Measurements from ENCODE around the gene SEMA6B. TPM values are rescaled to one million over a fixed set of nuclear protein-coding genes. Genes with fewer than 3 reads are reported as not detected.

SEMA6B gene
- total and polyA plus RNA-seq, 2 of the 8 experiments (the other 6 are each of a cell fraction or from before 2014, with no cell fraction given): 31.3 to 54.4 TPM

GRCh38 chr19:4541114-4541805 is 18.2 kb downstream of the SEMA6B start:
- no peak overlapping the region for H3K27ac ChIP-seq (ENCODE audit: low read depth, low read length)
- no peak overlapping the region for H4K5ac ChIP-seq (ENCODE audit: insufficient read length, low read depth, low read length)
- no peak overlapping the region for H2AFZ ChIP-seq (ENCODE audit: low read length)
- no peaks in the 10 kb centered on the region for H3K79me1 ChIP-seq (ENCODE audit: low read depth, low read length)
- H3K79me2 ChIP-seq (ENCODE audit: control insufficient read depth in 1 of 2, insufficient read depth in 2 of 2, low read length in 2 of 2): no peaks in the 10 kb centered on the region
- H3K27me3 ChIP-seq (replicated peaks in 1 of 4; ENCODE audit: control insufficient read depth in 3 of 4, extremely low read depth in 1 of 4, insufficient read depth in 3 of 4, low read length in 3 of 4): peaks cover 0 to 3% (median 2%) of the 10 kb centered on the region in 4 experiments; a peak in 2 of 7 replicates
- no peak overlapping the region for H4K91ac ChIP-seq (replicated peaks; ENCODE audit: insufficient read length, low read length)
- H3K23ac ChIP-seq (ENCODE audit: insufficient read length): no peak overlapping the region
- no peak for DNase-seq (ENCODE audit: low read depth in 1 of 2, low spot score in 2 of 2)
- POLR2A ChIA-PET (ENCODE audit: partially characterized antibody): interaction anchor here (0.5 to 1.2 kb wide), 2 partner anchors 105 to 110 kb away, joined by 3 read pairs; no protein-coding TSS in a partner anchor
- no peaks in the 10 kb centered on the region for H4K20me1 ChIP-seq (replicated peaks in 1 of 2; ENCODE audit: control insufficient read depth in 1 of 2, insufficient read depth in 2 of 2, low read length in 2 of 2)
- FAIRE-seq: no peak
- no peak overlapping the region for H2AK5ac ChIP-seq (ENCODE audit: low read depth, low read length)
- H3K4ac ChIP-seq (replicated peaks; ENCODE audit: insufficient read length, low read depth, low read length): no peak overlapping the region
- H3K36me3 ChIP-seq (ENCODE audit: control insufficient read depth in 2 of 4, insufficient read depth in 4 of 4, low read length in 3 of 4): peaks cover 0 to 10% (median 0%) of the 10 kb centered on the region in 4 experiments; a peak in 2 of 8 replicates
- no peaks in the 10 kb centered on the region; a peak in 1 of 4 replicates for H3K9me3 ChIP-seq (ENCODE audit: insufficient read depth in 2 of 2, low read depth in 1 of 2, low read length in 1 of 2)
- no peak overlapping the region for H2BK5ac ChIP-seq (ENCODE audit: low read depth, low read length)
- no peak overlapping the region for H2BK20ac ChIP-seq (ENCODE audit: low read length)
- H2BK120ac ChIP-seq (replicated peaks; ENCODE audit: low read depth, low read length): no peak overlapping the region
- no peaks in the 10 kb centered on the region for H3K23me2 ChIP-seq (ENCODE audit: low read depth, low read length)
- CTCF ChIA-PET (ENCODE audit: partially characterized antibody): interaction anchor here (0.6 to 11.6 kb wide), 12 partner anchors 9 to 596 kb away, joined by 3 to 174 read pairs (median 4); no protein-coding TSS in a partner anchor
- no peak overlapping the region for H3K4me3 ChIP-seq (ENCODE audit: extremely low read depth in 1 of 4, insufficient read depth in 2 of 4, low read depth in 3 of 4, low read length in 4 of 4)
- no peak overlapping the region for H3K9ac ChIP-seq (replicated peaks in 1 of 4; ENCODE audit: extremely low read depth in 1 of 4, low read depth in 3 of 4, low read length in 3 of 4)
- no peak overlapping the region for H3K4me2 ChIP-seq (ENCODE audit: insufficient read depth in 1 of 2, low read depth in 2 of 2, low read length in 2 of 2)
- H3K14ac ChIP-seq (ENCODE audit: insufficient read length): no peak overlapping the region
- 88% methylated on average over 12 of the region's 12 CpGs; no CpG with 5 or more reads in 1 of the 2 experiments for WGBS, 2 experiments (ENCODE audit: extremely low coverage in 1 of 2, insufficient coverage in 1 of 2, insufficient read length in 1 of 2, insufficient replicate concordance in 2 of 2, low coverage in 1 of 2, low lambda C conversion rate in 2 of 2, missing lambda C conversion rate in 1 of 2)
- H3K56ac ChIP-seq (replicated peaks; ENCODE audit: insufficient read length, low read depth, low read length): no peak overlapping the region
- H4K8ac ChIP-seq (ENCODE audit: extremely low read depth, insufficient read depth, low read length): no peak overlapping the region
- no peak overlapping the region for H2BK15ac ChIP-seq (ENCODE audit: low read length)
- H3K4me1 ChIP-seq (replicated peaks in 1 of 4; ENCODE audit: control insufficient read depth in 3 of 4, insufficient read depth in 4 of 4, low read length in 3 of 4): peaks cover 0 to 11% (median 2%) of the 10 kb centered on the region in 4 experiments; a peak in 4 of 7 replicates
- no peak overlapping the region for H3K18ac ChIP-seq (ENCODE audit: extremely low read depth, low read length)
- no peak overlapping the region for H2BK12ac ChIP-seq (ENCODE audit: low read depth, low read length)
- no peak for TF ChIP-seq CBX8 (IDR thresholded peaks at IDR 0.05; ENCODE audit: borderline replicate concordance, low read depth, low read length)
- no peak for TF ChIP-seq SIN3A (conservative IDR thresholded peaks at IDR 0.05 in 1 of 2, IDR thresholded peaks at IDR 0.05 in 1 of 2; ENCODE audit: low read depth in 1 of 2, low read length in 2 of 2)
- TF ChIP-seq EP300 (IDR thresholded peaks at IDR 0.05; ENCODE audit: borderline replicate concordance in 1 of 2, low read depth in 2 of 2, low read length in 2 of 2): no peak
- TF ChIP-seq GTF2F1 (IDR thresholded peaks at IDR 0.05; ENCODE audit: borderline replicate concordance, low read depth, low read length): no peak
- TF ChIP-seq TAF1 (IDR thresholded peaks at IDR 0.05; ENCODE audit: low read depth, low read length): no peak
- no peak for TF ChIP-seq SUZ12 (IDR thresholded peaks at IDR 0.05; ENCODE audit: low read length)
- no peak for TF ChIP-seq PHF8 (conservative IDR thresholded peaks at IDR 0.05; ENCODE audit: low read depth, low read length)
- TF ChIP-seq YY1 (IDR thresholded peaks at IDR 0.05; ENCODE audit: low read depth, low read length): no peak
- no peak for TF ChIP-seq CHD1 (IDR thresholded peaks at IDR 0.05; ENCODE audit: low read depth, low read length)
- TF ChIP-seq POLR2AphosphoS5 (IDR thresholded peaks at IDR 0.05; ENCODE audit: low read depth, low read length): no peak
- TF ChIP-seq CBX5 (IDR thresholded peaks at IDR 0.05; ENCODE audit: low read depth, low read length): no peak
- TF ChIP-seq, protein P1, sequence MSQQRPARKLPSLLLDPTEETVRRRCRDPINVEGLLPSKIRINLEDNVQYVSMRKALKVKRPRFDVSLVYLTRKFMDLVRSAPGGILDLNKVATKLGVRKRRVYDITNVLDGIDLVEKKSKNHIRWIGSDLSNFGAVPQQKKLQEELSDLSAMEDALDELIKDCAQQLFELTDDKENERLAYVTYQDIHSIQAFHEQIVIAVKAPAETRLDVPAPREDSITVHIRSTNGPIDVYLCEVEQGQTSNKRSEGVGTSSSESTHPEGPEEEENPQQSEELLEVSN (IDR thresholded peaks at IDR 0.05): no peak

All from H1 (cell line).